Measurements from ENCODE around the gene TAC3. TPM values are rescaled to one million over a fixed set of nuclear protein-coding genes. Genes with fewer than 3 reads are reported as not detected.
A peak's percentile ranks its signal among the peaks of the same experiment; 100 is the strongest.

Gene TAC3
- total RNA-seq (2022), result 1.6 and 3.1 TPM in 2 replicates
- percentile 39 among the genes with signal in this experiment for Bru-seq, nascent RNA
- BruChase-seq, experiment 1, labeled RNA remaining after a 2-hour chase, result percentile 47 among the genes with signal in this experiment
- BruChase-seq, experiment 2, labeled RNA remaining after a 6-hour chase, result percentile 51 among the genes with signal in this experiment
- long read RNA-seq, partial matches to known transcripts, result 0 of 2 reads
- long read RNA-seq, other reads (novel, unspliced or antisense), result 1 of 2 reads

- H3K4me3 ChIP-seq (ENCODE audit: low read depth, low read length), result no peak within 1 kb of the TSS
- no peaks in the 10 kb centered on the region for H3K27me3 ChIP-seq (replicated peaks; ENCODE audit: control insufficient read depth, insufficient read depth, low read length)
- ChIA-PET CTCF (interaction anchor here (0.6 to 2.1 kb wide), 6 partner anchors 15 to 443 kb away, joined by 3 to 7 read pairs (median 6); partner anchors contain the start of genes PTGES3 and STAT6), POLR2A (interaction anchor here (0.7 kb wide), 1 partner anchor 11 kb away, joined by 8 read pairs; no protein-coding TSS in a partner anchor)
- intact Hi-C loops (cut with micrococcal nuclease; ENCODE audit: unreplicated experiment), result no loop called here
- peaks cover 23% of the 10 kb centered on the region for H3K4me1 ChIP-seq
- H3K9me3 ChIP-seq, result no peaks in the 10 kb centered on the region
- no peaks in the 10 kb centered on the region for H3K9me3 Mint-ChIP-seq (ENCODE audit: unreplicated experiment)
- BruUV-seq (replicated peaks), result no TSS peak
- no peaks in the 10 kb centered on the region for H3K36me3 ChIP-seq (ENCODE audit: control insufficient read depth, insufficient read depth, low read length)
- H3K4me3 Mint-ChIP-seq (ENCODE audit: unreplicated experiment), result no peak within 1 kb of the TSS
- no peaks in the 10 kb centered on the region for H3K36me3 Mint-ChIP-seq (ENCODE audit: insufficient read depth, unreplicated experiment)
- TF ChIP-seq CTCF (IDR thresholded peaks at IDR 0.05; ENCODE audit: insufficient read depth in 1 of 2, low read depth in 1 of 2, low read length in 1 of 2, severe bottlenecking in 1 of 2, unreplicated experiment in 1 of 2), result no peak
- no peak within 1 kb of the TSS for H3K27ac Mint-ChIP-seq (ENCODE audit: unreplicated experiment)
- no peaks in the 10 kb centered on the region for H3K27me3 Mint-ChIP-seq (ENCODE audit: insufficient read depth, unreplicated experiment)
- H3K4me1 Mint-ChIP-seq (ENCODE audit: low read depth, unreplicated experiment), result peaks cover 16% of the 10 kb centered on the region
- peak in 1 of 2 experiments; percentile 41 for DNase-seq
Measured at GRCh38 chr12:57016348-57016747, at the start of gene TAC3. TAC3 (minus strand) TSS chr12:57016529; CDS start chr12:57015797, 732 bp downstream.

- CTCF ChIA-PET, result no interaction called here
- BruUV-seq (replicated peaks), result no TSS peak
- H3K9me3 Mint-ChIP-seq (ENCODE audit: unreplicated experiment), result no peaks in the 10 kb centered on the region
Measured at GRCh38 chr12:57063991-57064685, 47.8 kb upstream of the TAC3 start.

GRCh38 chr12:57058454-57058853, 42.1 kb upstream of the TAC3 start:
- no peak for DNase-seq
- Mint-ChIP-seq H3K27me3 (ENCODE audit: insufficient read depth, unreplicated experiment) (no peaks in the 10 kb centered on the region), H3K4me1 (ENCODE audit: low read depth, unreplicated experiment) (no peaks in the 10 kb centered on the region), H3K27ac (ENCODE audit: unreplicated experiment) (no peak overlapping the region), H3K9me3 (ENCODE audit: unreplicated experiment) (no peaks in the 10 kb centered on the region), H3K36me3 (ENCODE audit: insufficient read depth, unreplicated experiment) (peaks cover 46% of the 10 kb centered on the region), H3K4me3 (ENCODE audit: unreplicated experiment) (no peak overlapping the region)
- ChIA-PET POLR2A (no interaction called here), CTCF (no interaction called here)
- intact Hi-C loops (cut with micrococcal nuclease; ENCODE audit: unreplicated experiment), result no loop called here
- Histone ChIP-seq H3K9me3 (no peaks in the 10 kb centered on the region), H3K27me3 (replicated peaks; ENCODE audit: control insufficient read depth, insufficient read depth, low read length) (no peaks in the 10 kb centered on the region), H3K4me1 (no peaks in the 10 kb centered on the region), H3K4me3 (ENCODE audit: low read depth, low read length) (no peak overlapping the region), H3K36me3 (ENCODE audit: control insufficient read depth, insufficient read depth, low read length) (no peaks in the 10 kb centered on the region)
- BruUV-seq (replicated peaks), result no TSS peak
- TF ChIP-seq CTCF (IDR thresholded peaks at IDR 0.05; ENCODE audit: insufficient read depth in 1 of 2, low read depth in 1 of 2, low read length in 1 of 2, severe bottlenecking in 1 of 2, unreplicated experiment in 1 of 2), result no peak

More at GRCh38 chr12:57063991-57064685, 47.8 kb upstream of the TAC3 start:
- H3K36me3 Mint-ChIP-seq (ENCODE audit: insufficient read depth, unreplicated experiment), result peaks cover 59% of the 10 kb centered on the region
- no peak for DNase-seq
- H3K9me3 ChIP-seq, result no peaks in the 10 kb centered on the region
- POLR2A ChIA-PET, result no interaction called here
- H3K27me3 Mint-ChIP-seq (ENCODE audit: insufficient read depth, unreplicated experiment), result no peaks in the 10 kb centered on the region
- no peak overlapping the region for H3K4me3 Mint-ChIP-seq (ENCODE audit: unreplicated experiment)
- no peaks in the 10 kb centered on the region for H3K4me1 ChIP-seq
- H3K36me3 ChIP-seq (ENCODE audit: control insufficient read depth, insufficient read depth, low read length), result no peaks in the 10 kb centered on the region; the same call in 1 of the 2 replicates
- intact Hi-C loops (cut with micrococcal nuclease; ENCODE audit: unreplicated experiment), result no loop called here
- H3K4me3 ChIP-seq (ENCODE audit: low read depth, low read length), result no peak overlapping the region
- no peak for TF ChIP-seq CTCF (IDR thresholded peaks at IDR 0.05; ENCODE audit: insufficient read depth in 1 of 2, low read depth in 1 of 2, low read length in 1 of 2, severe bottlenecking in 1 of 2, unreplicated experiment in 1 of 2)
- no peaks in the 10 kb centered on the region for H3K27me3 ChIP-seq (replicated peaks; ENCODE audit: control insufficient read depth, insufficient read depth, low read length)
- no peaks in the 10 kb centered on the region for H3K4me1 Mint-ChIP-seq (ENCODE audit: low read depth, unreplicated experiment)
- no peak overlapping the region for H3K27ac Mint-ChIP-seq (ENCODE audit: unreplicated experiment)

Measured in Caco-2 (cell line).